ENCODE data around the gene PDK2. TPM values are rescaled to one million over a fixed set of nuclear protein-coding genes. Genes with fewer than 3 reads are reported as not detected.

Gene PDK2
- total and polyA plus RNA-seq, 9 of the 15 experiments (the other 6 are each of a cell fraction or from before 2014, with no cell fraction given): 0.03 to 2.5 (median 1.4) TPM

DNA sequence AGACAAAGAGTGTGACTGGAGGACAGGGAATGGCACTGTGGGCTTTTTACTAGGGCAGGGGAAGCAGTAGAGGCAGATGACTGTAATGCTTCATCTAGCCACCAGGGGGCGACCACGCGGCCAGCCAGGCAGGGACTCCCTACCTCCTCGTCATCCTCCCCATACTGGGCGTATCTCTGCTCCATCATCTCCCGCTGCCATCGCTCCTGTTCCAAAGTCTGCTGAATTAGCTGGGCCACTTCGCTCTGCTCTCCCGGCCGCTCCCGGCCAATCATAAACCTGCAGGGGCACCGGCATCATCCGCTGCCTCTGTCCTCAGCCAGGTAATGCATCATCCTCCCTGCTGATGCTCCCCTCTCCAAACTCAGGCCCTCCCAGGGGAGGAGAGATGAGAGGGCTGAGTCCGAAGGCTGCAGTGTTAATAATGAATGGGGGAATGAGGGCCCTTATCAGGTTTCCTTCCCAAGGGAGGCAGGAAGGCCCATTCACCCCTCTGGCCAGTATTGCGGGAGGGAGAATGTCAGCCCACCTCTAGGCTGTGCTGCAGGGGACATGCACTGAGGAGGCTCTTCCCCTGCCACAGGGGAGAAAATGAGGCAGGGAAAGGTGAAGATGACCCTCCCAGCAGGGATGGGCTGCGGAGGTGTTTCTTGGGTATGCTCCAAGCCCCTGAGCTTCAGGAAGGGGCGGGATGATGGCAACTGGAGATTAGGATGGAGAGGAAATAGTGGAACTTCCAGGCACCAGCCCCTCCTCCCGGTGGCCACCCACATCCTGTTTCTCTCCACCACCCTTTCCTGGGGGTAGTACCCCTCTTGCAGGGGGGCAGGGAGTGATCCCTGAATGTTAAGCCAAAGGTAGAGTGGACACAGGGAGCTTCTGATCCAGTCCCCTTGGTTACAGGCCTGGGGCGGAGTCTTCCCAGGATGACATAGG is 45.1 kb downstream of the PDK2 start (continued):
- no peak for TF ChIP-seq HOXB6 (CRISPR knock-in tag; IDR thresholded peaks at IDR 0.05; ENCODE audit: borderline replicate concordance)
- no peak for TF ChIP-seq SAP30 (IDR thresholded peaks at IDR 0.05; ENCODE audit: borderline replicate concordance, insufficient read depth, low read depth, low read length, poor library complexity, severe bottlenecking)
- TF ChIP-seq, protein P1, sequence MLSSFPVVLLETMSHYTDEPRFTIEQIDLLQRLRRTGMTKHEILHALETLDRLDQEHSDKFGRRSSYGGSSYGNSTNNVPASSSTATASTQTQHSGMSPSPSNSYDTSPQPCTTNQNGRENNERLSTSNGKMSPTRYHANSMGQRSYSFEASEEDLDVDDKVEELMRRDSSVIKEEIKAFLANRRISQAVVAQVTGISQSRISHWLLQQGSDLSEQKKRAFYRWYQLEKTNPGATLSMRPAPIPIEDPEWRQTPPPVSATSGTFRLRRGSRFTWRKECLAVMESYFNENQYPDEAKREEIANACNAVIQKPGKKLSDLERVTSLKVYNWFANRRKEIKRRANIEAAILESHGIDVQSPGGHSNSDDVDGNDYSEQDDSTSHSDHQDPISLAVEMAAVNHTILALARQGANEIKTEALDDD (IDR thresholded peaks at IDR 0.05): no peak
- TF ChIP-seq RCOR1 (IDR thresholded peaks at IDR 0.05; ENCODE audit: borderline replicate concordance in 1 of 2, low read depth in 2 of 2, low read length in 2 of 2): peak in 1 of 2 experiments; percentile 94; a peak in 3 of 4 replicates
- no peak for TF ChIP-seq YBX1 (IDR thresholded peaks at IDR 0.05)
- TF ChIP-seq, protein P2, sequence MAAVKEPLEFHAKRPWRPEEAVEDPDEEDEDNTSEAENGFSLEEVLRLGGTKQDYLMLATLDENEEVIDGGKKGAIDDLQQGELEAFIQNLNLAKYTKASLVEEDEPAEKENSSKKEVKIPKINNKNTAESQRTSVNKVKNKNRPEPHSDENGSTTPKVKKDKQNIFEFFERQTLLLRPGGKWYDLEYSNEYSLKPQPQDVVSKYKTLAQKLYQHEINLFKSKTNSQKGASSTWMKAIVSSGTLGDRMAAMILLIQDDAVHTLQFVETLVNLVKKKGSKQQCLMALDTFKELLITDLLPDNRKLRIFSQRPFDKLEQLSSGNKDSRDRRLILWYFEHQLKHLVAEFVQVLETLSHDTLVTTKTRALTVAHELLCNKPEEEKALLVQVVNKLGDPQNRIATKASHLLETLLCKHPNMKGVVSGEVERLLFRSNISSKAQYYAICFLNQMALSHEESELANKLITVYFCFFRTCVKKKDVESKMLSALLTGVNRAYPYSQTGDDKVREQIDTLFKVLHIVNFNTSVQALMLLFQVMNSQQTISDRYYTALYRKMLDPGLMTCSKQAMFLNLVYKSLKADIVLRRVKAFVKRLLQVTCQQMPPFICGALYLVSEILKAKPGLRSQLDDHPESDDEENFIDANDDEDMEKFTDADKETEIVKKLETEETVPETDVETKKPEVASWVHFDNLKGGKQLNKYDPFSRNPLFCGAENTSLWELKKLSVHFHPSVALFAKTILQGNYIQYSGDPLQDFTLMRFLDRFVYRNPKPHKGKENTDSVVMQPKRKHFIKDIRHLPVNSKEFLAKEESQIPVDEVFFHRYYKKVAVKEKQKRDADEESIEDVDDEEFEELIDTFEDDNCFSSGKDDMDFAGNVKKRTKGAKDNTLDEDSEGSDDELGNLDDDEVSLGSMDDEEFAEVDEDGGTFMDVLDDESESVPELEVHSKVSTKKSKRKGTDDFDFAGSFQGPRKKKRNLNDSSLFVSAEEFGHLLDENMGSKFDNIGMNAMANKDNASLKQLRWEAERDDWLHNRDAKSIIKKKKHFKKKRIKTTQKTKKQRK (IDR thresholded peaks at IDR 0.05; ENCODE audit: borderline replicate concordance, low read depth, low read length): no peak
- no peak for TF ChIP-seq KAT7 (CRISPR knock-in tag; IDR thresholded peaks at IDR 0.05; ENCODE audit: borderline replicate concordance)
- TF ChIP-seq PCBP2 (IDR thresholded peaks at IDR 0.05; ENCODE audit: low read depth, low read length, poor library complexity, severe bottlenecking): no peak
- no peak for TF ChIP-seq MED1 (CRISPR knock-in tag; IDR thresholded peaks at IDR 0.05; ENCODE audit: borderline replicate concordance)
- TF ChIP-seq NELFE (IDR thresholded peaks at IDR 0.05; ENCODE audit: insufficient read depth, insufficient read length): no peak
- no peak for TF ChIP-seq ZNF408 (CRISPR knock-in tag; IDR thresholded peaks at IDR 0.05; ENCODE audit: low read depth)
- no peak for TF ChIP-seq NRF1 (conservative IDR thresholded peaks at IDR 0.05 in 1 of 2, IDR thresholded peaks at IDR 0.05 in 1 of 2)
- no peak for TF ChIP-seq SMARCA5 (IDR thresholded peaks at IDR 0.05)
- no peak for TF ChIP-seq KLF1 (tag; IDR thresholded peaks at IDR 0.05)
- TF ChIP-seq SMAD1 (IDR thresholded peaks at IDR 0.05; ENCODE audit: low read depth, low read length, partially characterized antibody): no peak
- TF ChIP-seq ELF2 (CRISPR knock-in tag; IDR thresholded peaks at IDR 0.05): no peak
- no peak for TF ChIP-seq U2AF1 (optimal IDR thresholded peaks at IDR 0.05; ENCODE audit: low read depth, low read length)
- TF ChIP-seq TCF7 (IDR thresholded peaks at IDR 0.05; ENCODE audit: borderline replicate concordance): no peak
- TF ChIP-seq BMI1 (IDR thresholded peaks at IDR 0.05; ENCODE audit: low read length): no peak
- TF ChIP-seq, protein P3, sequence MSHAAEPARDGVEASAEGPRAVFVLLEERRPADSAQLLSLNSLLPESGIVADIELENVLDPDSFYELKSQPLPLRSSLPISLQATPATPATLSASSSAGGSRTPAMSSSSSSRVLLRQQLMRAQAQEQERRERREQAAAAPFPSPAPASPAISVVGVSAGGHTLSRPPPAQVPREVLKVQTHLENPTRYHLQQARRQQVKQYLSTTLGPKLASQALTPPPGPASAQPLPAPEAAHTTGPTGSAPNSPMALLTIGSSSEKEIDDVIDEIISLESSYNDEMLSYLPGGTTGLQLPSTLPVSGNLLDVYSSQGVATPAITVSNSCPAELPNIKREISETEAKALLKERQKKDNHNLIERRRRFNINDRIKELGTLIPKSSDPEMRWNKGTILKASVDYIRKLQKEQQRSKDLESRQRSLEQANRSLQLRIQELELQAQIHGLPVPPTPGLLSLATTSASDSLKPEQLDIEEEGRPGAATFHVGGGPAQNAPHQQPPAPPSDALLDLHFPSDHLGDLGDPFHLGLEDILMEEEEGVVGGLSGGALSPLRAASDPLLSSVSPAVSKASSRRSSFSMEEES (CRISPR knock-in tag; IDR thresholded peaks at IDR 0.05): no peak
- no peak for TF ChIP-seq NR1H2 (CRISPR knock-in tag; IDR thresholded peaks at IDR 0.05)
- TF ChIP-seq SRF (CRISPR knock-in tag; IDR thresholded peaks at IDR 0.05): peak in 1 of 2 experiments; percentile 42; a peak in 2 of 4 replicates

Data from K562 (cell line).